Pericardium fibroblast (primary cell): ENCODE data around the gene FCGBP. TPM values are rescaled to one million over a fixed set of nuclear protein-coding genes. Genes with fewer than 3 reads are reported as not detected.

Experiments
- total RNA-seq: library from RNA; depleted of rRNA; stranded (reverse); fragments of >200 nt; gene quantifications from 2 replicates; pipeline ENCODE4 v1.2.3, GENCODE V29; 2015

The FCGBP gene
- total RNA-seq: 0.17 TPM in 1 of 2 replicates, not detected in the other

GRCh38 chr19:39934584-39935363 lies at the start of gene FCGBP:
Gene FCGBP, minus strand, starts transcription at chr19:39934634.

GRCh38 chr19:39970675-39971379 lies 36.4 kb upstream of the FCGBP start, which contains the start of gene PSMC4:
Gene PSMC4, plus strand, starts transcription at chr19:39971165. Its CDS starts 38 bp downstream, at chr19:39971203.

Other genes with a start within 250 kb of the FCGBP start
- gene LGALS14, start 230.2 kb downstream of the FCGBP start, total RNA-seq: not detected in 2 replicates
- gene CLC, start 196.6 kb downstream of the FCGBP start, total RNA-seq: not detected in 2 replicates
- gene LEUTX, start 155.8 kb downstream of the FCGBP start, total RNA-seq: not detected in 2 replicates
- 17.3 and 18.2 TPM in 2 replicates for gene DYRK1B, start 100.5 kb downstream of the FCGBP start, total RNA-seq
- gene FBL, start 88.3 kb downstream of the FCGBP start, total RNA-seq: 98.4 and 142 TPM in 2 replicates
- 66.0 and 86.1 TPM in 2 replicates for gene PSMC4, start 36.5 kb upstream of the FCGBP start, total RNA-seq
- 1.0 and 1.9 TPM in 2 replicates for gene ZNF546, start 62.4 kb upstream of the FCGBP start, total RNA-seq
- gene ZNF780B, start 121.6 kb upstream of the FCGBP start, total RNA-seq: 4.6 and 20.4 TPM in 2 replicates
- 8.3 and 15.3 TPM in 2 replicates for gene ZNF780A, start 156.3 kb upstream of the FCGBP start, total RNA-seq